GM18520 (cell line): Measurements from ENCODE around the gene GALNT11.

Experiments
- ATAC-seq: cut with Tn5 transposase; IDR thresholded peaks from one replicate; pipeline ENCODE4 v1.9.1; 2021; ENCODE audit not compliant: unreplicated experiment

Gene GALNT11

GRCh38 chr7:152115021-152115718 is 89.7 kb downstream of the GALNT11 start:
- no peak for ATAC-seq

DNA sequence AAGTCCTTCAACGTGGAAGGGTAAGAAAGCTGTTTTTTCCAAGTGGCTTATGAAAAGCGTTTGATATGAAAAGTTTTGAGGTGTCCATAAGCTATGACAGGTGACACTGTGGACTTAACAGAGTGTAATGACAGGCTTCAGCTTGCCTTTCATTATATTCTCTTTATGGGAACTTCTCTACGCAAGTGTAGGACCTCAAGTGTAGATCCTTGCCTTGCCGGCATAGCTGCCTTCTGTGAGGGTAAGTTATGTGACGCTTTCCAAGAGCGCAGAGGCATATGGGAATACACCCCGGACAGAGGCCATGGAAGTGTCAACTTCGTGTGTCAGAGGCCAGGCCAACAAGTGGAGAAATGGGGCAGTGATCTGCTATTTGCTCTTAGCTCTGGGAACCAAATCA is 91.9 kb downstream of the GALNT11 start:
- ATAC-seq: no peak

DNA sequence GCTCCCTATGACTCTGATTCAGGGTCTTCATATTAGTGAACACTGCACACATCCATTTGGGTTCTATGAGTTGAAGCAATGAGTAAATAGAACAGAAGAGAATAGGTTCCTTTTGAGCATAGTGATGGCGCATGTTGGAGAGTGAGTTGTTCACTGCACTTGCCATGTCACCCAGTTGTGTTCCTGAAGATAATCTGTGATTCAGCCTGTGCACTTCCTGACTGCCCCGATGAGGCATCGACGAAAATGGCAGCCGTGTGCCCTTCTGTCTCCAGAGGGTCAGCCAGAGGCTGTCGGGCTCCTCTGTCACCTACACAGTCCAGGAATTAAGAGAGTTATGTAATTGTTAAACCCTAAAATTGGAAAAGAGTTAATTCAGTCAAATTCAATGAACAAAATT is 94.7 kb downstream of the GALNT11 start:
- ATAC-seq: no peak

DNA sequence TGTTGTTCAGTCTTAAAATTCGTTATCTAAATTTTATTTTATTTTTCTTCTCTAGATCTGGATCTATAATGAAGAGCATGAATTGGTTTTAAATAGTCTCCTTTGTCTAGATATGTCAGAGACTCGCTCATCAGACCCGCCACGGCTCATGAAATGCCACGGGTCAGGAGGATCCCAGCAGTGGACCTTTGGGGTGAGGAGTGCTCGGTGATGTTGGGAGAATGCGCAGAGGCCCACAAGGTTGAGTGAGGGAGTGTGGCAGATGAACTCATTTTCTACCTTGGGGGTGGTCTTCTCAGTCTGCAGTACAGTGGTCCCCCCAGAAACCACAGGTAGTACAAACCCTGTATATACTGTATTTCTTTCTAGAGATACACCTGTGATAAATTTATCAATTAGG is 95.3 kb downstream of the GALNT11 start:
- ATAC-seq: no peak

DNA sequence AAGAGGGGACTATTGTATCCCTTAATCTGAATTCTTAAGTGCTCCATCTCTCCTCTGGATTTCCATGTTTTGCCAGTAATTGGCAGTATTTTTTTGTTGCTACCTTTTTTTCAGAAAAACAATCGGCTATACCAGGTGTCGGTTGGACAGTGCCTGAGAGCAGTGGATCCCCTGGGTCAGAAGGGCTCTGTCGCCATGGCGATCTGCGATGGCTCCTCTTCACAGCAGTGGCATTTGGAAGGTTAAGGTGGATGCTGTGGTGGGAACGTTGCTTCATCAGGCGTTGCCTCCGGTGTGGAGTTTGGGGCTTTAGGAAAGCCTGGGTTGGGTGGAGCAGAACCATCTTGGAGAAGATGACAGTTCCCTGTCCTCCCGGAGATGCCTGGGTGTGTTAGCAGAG is 96.0 kb downstream of the GALNT11 start:
- ATAC-seq: no peak

- no peak for ATAC-seq
These were observed 97.1 kb downstream of the GALNT11 start for GRCh38 chr7:152122540-152122939.

DNA sequence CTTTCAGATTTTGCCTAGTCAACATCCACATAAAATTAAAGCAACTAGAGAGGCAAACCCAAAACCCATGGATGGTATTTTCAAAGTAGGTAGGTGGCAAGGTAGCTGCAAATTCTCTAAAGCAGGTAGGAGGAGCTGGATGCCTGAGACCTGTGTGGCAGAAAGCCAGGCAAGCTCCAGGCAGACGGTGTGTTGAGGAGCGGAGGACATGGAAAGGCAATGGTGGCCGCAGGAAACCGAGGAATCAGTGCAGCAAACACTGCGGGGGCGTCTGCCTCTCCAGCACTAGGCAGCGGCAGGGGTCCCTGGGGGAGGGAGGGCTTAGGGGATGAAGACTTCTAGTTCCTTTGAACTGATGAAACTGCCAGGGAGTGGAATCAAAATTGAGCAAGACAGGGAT is 101.3 kb downstream of the GALNT11 start:
- no peak for ATAC-seq

- ATAC-seq: no peak
These were observed 101.8 kb downstream of the GALNT11 start for GRCh38 chr7:152127229-152127628.

DNA sequence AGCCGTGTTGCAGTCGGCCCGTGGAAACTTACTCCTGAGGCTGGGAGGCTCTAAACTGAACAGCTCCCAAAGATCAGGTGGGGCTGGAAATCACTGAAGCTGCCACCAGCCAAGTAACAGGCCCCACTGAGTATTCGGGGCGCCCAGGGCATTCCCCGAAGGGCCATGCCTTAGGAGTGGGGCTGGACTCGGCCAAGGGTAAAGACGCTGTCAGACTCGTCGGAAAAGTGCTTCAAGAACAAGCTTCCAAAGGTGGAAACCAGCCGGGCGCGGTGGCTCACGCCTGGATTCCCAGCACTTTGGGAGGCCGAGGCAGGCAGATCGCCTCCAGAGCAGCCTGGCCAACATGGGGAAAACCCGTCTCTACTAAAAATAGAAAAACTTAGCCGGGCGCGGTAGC is 102.8 kb downstream of the GALNT11 start:
- no peak for ATAC-seq

DNA sequence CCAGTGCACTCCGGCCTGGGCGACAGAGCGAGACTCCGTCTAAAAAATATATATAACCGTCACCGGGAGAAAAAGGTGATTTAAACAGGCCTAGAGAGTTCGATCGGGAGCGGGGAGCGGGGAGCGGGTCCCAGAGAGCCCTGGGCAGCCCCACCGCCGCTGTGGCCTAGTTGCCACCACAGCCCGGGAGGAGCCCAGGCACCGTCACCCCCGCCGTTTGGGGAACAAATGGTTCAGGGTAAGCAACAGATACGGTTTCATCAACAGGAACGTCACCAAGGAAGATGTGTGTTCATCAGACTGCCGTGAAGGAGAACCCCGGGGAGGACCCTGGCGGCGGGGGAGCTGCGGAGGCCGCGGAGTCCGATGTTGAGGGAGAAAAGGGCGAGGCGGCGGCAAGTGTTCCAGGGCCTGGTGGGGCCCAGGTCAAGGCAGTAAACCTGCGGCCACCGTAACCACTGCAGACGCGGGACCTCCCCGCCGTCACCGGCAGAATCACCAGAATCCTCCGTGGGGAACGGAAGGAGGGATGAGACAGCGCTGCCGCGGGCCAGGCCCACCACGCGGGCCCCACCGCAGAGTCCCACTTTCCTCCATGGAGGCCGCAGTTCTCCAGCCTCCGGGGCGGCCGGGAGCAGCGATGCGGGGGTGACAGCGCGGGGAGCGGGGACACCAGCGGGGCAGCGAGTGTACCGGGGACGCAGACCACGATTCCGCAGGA is 103.4 kb downstream of the GALNT11 start:
- no peak for ATAC-seq

- ATAC-seq: no peak
These were observed 104.2 kb downstream of the GALNT11 start for GRCh38 chr7:152129682-152130081.

DNA sequence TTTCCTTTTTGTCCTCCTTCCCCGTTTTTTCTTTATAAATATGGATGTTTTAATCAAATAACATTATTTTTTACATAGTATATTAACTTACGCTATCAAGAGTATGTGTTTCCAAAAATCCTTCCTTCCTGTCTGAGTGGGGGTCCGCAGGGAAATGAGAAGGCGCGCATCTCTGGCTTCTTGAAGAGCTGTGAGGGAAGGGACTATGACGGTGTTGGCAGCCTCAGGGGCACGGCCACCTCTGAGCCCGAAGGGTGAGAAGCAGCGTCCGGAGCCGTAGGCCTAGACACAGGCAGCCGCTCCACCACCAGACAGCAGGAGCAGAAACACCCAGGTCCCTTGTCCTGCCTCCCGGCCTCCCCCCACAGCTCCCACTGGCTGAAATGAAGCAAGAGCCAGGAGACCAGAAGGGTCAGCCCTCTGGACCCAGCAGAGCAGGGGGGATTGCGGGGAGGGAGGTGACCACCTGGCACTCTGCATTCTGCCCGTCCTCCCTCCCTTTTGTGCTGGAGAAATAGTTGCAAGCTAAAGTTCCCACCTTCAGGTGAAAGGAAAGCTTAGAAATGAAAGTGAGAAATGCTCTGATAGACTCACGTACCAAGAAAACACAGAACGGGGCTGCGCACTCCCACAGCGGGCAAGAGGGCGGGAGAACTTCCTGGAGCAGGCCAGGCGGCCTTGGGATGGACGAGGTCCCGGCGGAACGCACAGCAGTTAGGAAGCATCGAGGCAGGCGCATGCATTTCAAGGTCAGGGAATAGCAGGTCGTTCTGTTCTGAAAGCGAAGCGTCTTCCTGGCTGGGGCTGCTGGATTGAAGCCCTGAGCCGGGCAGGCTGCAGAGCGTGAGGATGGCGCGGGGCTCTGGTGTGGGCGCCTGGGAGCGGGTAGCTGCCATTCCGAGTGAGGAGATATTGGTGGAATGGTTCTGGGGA is 105.5 kb downstream of the GALNT11 start:
- no peak for ATAC-seq

- ATAC-seq: no peak
These were observed 106.6 kb downstream of the GALNT11 start for GRCh38 chr7:152131981-152132494.

DNA sequence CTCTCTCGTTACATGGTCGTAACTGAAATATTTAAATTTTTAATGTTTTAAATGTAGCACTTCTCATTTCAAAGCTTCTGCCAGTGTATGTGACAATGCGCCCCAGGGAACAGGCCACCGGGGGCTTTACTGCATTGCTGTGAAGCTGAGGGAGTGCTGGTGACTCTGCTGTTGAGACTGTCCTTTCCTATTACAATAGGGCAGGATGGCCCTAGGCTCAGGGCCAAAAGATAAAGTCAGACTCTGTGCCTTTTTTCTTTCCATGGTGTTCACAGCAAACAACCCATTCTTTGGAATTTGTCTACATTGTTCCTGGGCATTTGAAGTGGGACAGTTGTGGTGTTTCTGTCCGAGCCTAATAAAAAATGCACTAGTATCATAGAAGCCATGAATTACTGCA is 107.3 kb downstream of the GALNT11 start:
- no peak for ATAC-seq

DNA sequence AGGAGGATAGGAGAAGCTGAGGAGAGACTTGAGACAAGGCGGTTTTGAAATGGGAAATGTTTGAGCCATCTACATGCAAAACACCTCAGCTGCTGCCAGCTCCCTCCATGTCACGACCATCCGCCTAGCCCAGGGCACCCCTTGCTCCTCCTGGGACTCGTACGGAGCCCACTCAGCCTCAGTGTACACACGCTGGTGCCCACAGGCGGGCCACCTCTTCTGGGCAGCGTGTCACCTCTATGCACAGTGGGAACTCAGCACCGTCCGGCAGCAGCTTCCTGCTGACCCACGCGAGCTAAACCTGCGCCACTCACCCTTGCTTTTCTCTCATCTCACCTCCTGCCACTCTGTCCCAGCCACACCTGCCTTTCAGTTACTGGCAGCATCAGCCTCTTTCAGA is 108.3 kb downstream of the GALNT11 start:
- ATAC-seq: no peak

- ATAC-seq: no peak
These were observed 111.2 kb downstream of the GALNT11 start for GRCh38 chr7:152136686-152137085.

DNA sequence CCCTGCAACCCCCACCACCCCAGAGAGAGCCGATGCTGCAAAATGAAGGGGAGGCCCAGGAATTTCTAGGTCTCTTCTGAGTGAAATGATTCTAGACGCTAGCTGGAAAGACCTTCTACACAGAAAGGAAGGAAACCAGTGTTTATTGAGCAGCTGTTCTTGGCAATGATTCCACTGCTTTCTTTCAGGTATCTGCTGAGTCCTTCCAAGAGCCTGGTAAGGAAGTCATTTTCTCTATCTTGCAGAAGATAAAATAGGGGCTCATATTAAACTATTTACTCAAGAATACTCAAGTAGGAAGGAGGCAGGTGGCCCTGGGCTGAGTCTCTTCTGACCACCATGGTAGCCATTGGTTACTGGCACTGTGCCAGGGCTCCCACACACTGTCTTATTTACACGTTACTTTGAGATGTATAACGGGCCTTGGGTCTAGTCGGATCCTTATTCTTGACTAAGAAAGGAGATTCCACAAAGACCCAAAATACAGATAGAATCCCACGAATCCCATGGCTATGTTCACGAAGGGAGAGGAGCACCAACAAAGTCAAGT is 112.1 kb downstream of the GALNT11 start:
- ATAC-seq: no peak

- ATAC-seq: no peak
These were observed 114.6 kb downstream of the GALNT11 start for GRCh38 chr7:152140067-152140466.

- no peak for ATAC-seq
These were observed 115.1 kb downstream of the GALNT11 start for GRCh38 chr7:152140560-152140959.

- ATAC-seq: no peak
These were observed 117.6 kb downstream of the GALNT11 start for GRCh38 chr7:152142976-152143595.
